ENCODE results near the gene SNCA.

Gene SNCA

GRCh38 chr4:89836897-89837384 lies at the start of gene SNCA:
Gene SNCA, minus strand, starts transcription at chr4:89837161. Its CDS starts 1,494 bp downstream, at chr4:89835667.
- Histone ChIP-seq H3K4me1 (peaks cover 25% of the 10 kb centered on the region), H3K9me3 (no peaks in the 10 kb centered on the region), H3K4me3 (peak within 1 kb of the TSS; percentile 55), H3K27me3 (ENCODE audit: low read depth) (no peaks in the 10 kb centered on the region), H3K36me3 (replicated peaks) (peaks cover 13% of the 10 kb centered on the region; the same call in 1 of the 2 replicates)
- in situ Hi-C loops (cut with MboI; ENCODE audit: low sequenced_read_pairs), result no loop called here
- DNase-seq (ENCODE audit: low spot score in 2 of 2), result peak; percentile 81 to 94

- Histone ChIP-seq H3K4me3 (no peak overlapping the region), H3K36me3 (replicated peaks) (no peaks in the 10 kb centered on the region), H3K9me3 (no peaks in the 10 kb centered on the region), H3K27me3 (ENCODE audit: low read depth) (no peaks in the 10 kb centered on the region), H3K4me1 (no peaks in the 10 kb centered on the region)
- in situ Hi-C loops (cut with MboI; ENCODE audit: low sequenced_read_pairs), result loop anchor here (25.0 kb wide), 1 partner anchor 392 kb away; no protein-coding TSS in a partner anchor
- no peak for DNase-seq (ENCODE audit: low spot score in 2 of 2)
Observed at GRCh38 chr4:89879215-89879614, 42.3 kb upstream of the SNCA start.

GRCh38 chr4:89878611-89879010 lies 41.6 kb upstream of the SNCA start:
- no peak for DNase-seq (ENCODE audit: low spot score in 2 of 2)
- H3K9me3 ChIP-seq, result no peaks in the 10 kb centered on the region
- H3K4me3 ChIP-seq, result no peak overlapping the region
- H3K27me3 ChIP-seq (ENCODE audit: low read depth), result no peaks in the 10 kb centered on the region
- no peaks in the 10 kb centered on the region for H3K4me1 ChIP-seq
- no peaks in the 10 kb centered on the region for H3K36me3 ChIP-seq (replicated peaks)
- in situ Hi-C loops (cut with MboI; ENCODE audit: low sequenced_read_pairs), result loop anchor here (25.0 kb wide), 1 partner anchor 391 kb away; no protein-coding TSS in a partner anchor

- Histone ChIP-seq H3K36me3 (replicated peaks) (no peaks in the 10 kb centered on the region), H3K4me3 (no peak overlapping the region), H3K9me3 (no peaks in the 10 kb centered on the region), H3K4me1 (no peaks in the 10 kb centered on the region), H3K27me3 (ENCODE audit: low read depth) (no peaks in the 10 kb centered on the region)
- no peak for DNase-seq (ENCODE audit: low spot score in 2 of 2)
- in situ Hi-C loops (cut with MboI; ENCODE audit: low sequenced_read_pairs), result loop anchor here (25.0 kb wide), 1 partner anchor 389 kb away; no protein-coding TSS in a partner anchor
Observed at GRCh38 chr4:89876548-89876947, 39.6 kb upstream of the SNCA start.

- no peaks in the 10 kb centered on the region for H3K4me1 ChIP-seq
- in situ Hi-C loops (cut with MboI; ENCODE audit: low sequenced_read_pairs), result no loop called here
- H3K9me3 ChIP-seq, result no peaks in the 10 kb centered on the region
- no peaks in the 10 kb centered on the region for H3K36me3 ChIP-seq (replicated peaks)
- no peak overlapping the region for H3K4me3 ChIP-seq
- H3K27me3 ChIP-seq (ENCODE audit: low read depth), result no peaks in the 10 kb centered on the region
- DNase-seq (ENCODE audit: low spot score in 2 of 2), result no peak
Observed at GRCh38 chr4:89871211-89871610, 34.2 kb upstream of the SNCA start.

- Histone ChIP-seq H3K9me3 (no peaks in the 10 kb centered on the region), H3K4me3 (no peak overlapping the region), H3K27me3 (ENCODE audit: low read depth) (no peaks in the 10 kb centered on the region), H3K4me1 (no peaks in the 10 kb centered on the region), H3K36me3 (replicated peaks) (no peaks in the 10 kb centered on the region)
- DNase-seq (ENCODE audit: low spot score in 2 of 2), result peak in 1 of 2 experiments; percentile 24
- in situ Hi-C loops (cut with MboI; ENCODE audit: low sequenced_read_pairs), result no loop called here
Observed at GRCh38 chr4:89868999-89869589, 32.1 kb upstream of the SNCA start.

- H3K9me3 ChIP-seq, result no peaks in the 10 kb centered on the region
- no peaks in the 10 kb centered on the region for H3K27me3 ChIP-seq (ENCODE audit: low read depth)
- H3K4me3 ChIP-seq, result no peak overlapping the region
- H3K36me3 ChIP-seq (replicated peaks), result no peaks in the 10 kb centered on the region
- in situ Hi-C loops (cut with MboI; ENCODE audit: low sequenced_read_pairs), result no loop called here
- H3K4me1 ChIP-seq, result no peaks in the 10 kb centered on the region
- no peak for DNase-seq (ENCODE audit: low spot score in 2 of 2)
Observed at GRCh38 chr4:89868276-89868675, 31.3 kb upstream of the SNCA start.

GRCh38 chr4:89863533-89863932 lies 26.6 kb upstream of the SNCA start:
- Histone ChIP-seq H3K4me1 (no peaks in the 10 kb centered on the region), H3K27me3 (ENCODE audit: low read depth) (no peaks in the 10 kb centered on the region), H3K4me3 (no peak overlapping the region), H3K9me3 (no peaks in the 10 kb centered on the region), H3K36me3 (replicated peaks) (no peaks in the 10 kb centered on the region)
- no peak for DNase-seq (ENCODE audit: low spot score in 2 of 2)
- in situ Hi-C loops (cut with MboI; ENCODE audit: low sequenced_read_pairs), result no loop called here

- H3K27me3 ChIP-seq (ENCODE audit: low read depth), result no peaks in the 10 kb centered on the region
- no peaks in the 10 kb centered on the region for H3K9me3 ChIP-seq
- in situ Hi-C loops (cut with MboI; ENCODE audit: low sequenced_read_pairs), result no loop called here
- no peaks in the 10 kb centered on the region for H3K4me1 ChIP-seq
- no peaks in the 10 kb centered on the region for H3K36me3 ChIP-seq (replicated peaks)
- no peak overlapping the region for H3K4me3 ChIP-seq
- no peak for DNase-seq (ENCODE audit: low spot score in 2 of 2)
Observed at GRCh38 chr4:89860971-89861370, 24.0 kb upstream of the SNCA start.

- in situ Hi-C loops (cut with MboI; ENCODE audit: low sequenced_read_pairs), result no loop called here
- Histone ChIP-seq H3K36me3 (replicated peaks) (no peaks in the 10 kb centered on the region), H3K4me3 (no peak overlapping the region), H3K27me3 (ENCODE audit: low read depth) (no peaks in the 10 kb centered on the region), H3K4me1 (no peaks in the 10 kb centered on the region), H3K9me3 (no peaks in the 10 kb centered on the region)
- DNase-seq (ENCODE audit: low spot score in 2 of 2), result no peak
Observed at GRCh38 chr4:89855236-89855635, 18.3 kb upstream of the SNCA start.

- no peak for DNase-seq (ENCODE audit: low spot score in 2 of 2)
- no peaks in the 10 kb centered on the region for H3K27me3 ChIP-seq (ENCODE audit: low read depth)
- H3K9me3 ChIP-seq, result no peaks in the 10 kb centered on the region
- in situ Hi-C loops (cut with MboI; ENCODE audit: low sequenced_read_pairs), result no loop called here
- no peaks in the 10 kb centered on the region for H3K4me1 ChIP-seq
- H3K36me3 ChIP-seq (replicated peaks), result no peaks in the 10 kb centered on the region
- H3K4me3 ChIP-seq, result no peak overlapping the region
Observed at GRCh38 chr4:89847571-89848325, 10.8 kb upstream of the SNCA start.

GRCh38 chr4:89839558-89839957 lies 2.6 kb upstream of the SNCA start:
- Histone ChIP-seq H3K4me3 (no peak overlapping the region), H3K4me1 (peaks cover 23% of the 10 kb centered on the region), H3K9me3 (no peaks in the 10 kb centered on the region), H3K27me3 (ENCODE audit: low read depth) (no peaks in the 10 kb centered on the region), H3K36me3 (replicated peaks) (peaks cover 3% of the 10 kb centered on the region; the same call in 1 of the 2 replicates)
- no peak for DNase-seq (ENCODE audit: low spot score in 2 of 2)
- in situ Hi-C loops (cut with MboI; ENCODE audit: low sequenced_read_pairs), result no loop called here

- DNase-seq (ENCODE audit: low spot score in 2 of 2), result peak; percentile 50 to 70
- no peaks in the 10 kb centered on the region for H3K9me3 ChIP-seq
- peak overlapping the region; percentile 55 for H3K4me3 ChIP-seq
- peaks cover 11% of the 10 kb centered on the region; the same call in 1 of the 2 replicates for H3K36me3 ChIP-seq (replicated peaks)
- H3K4me1 ChIP-seq, result peaks cover 25% of the 10 kb centered on the region
- no peaks in the 10 kb centered on the region for H3K27me3 ChIP-seq (ENCODE audit: low read depth)
- in situ Hi-C loops (cut with MboI; ENCODE audit: low sequenced_read_pairs), result no loop called here
Observed at GRCh38 chr4:89837993-89838390, 1.0 kb upstream of the SNCA start.

- peaks cover 25% of the 10 kb centered on the region for H3K4me1 ChIP-seq
- no peaks in the 10 kb centered on the region for H3K27me3 ChIP-seq (ENCODE audit: low read depth)
- in situ Hi-C loops (cut with MboI; ENCODE audit: low sequenced_read_pairs), result no loop called here
- peak overlapping the region; percentile 55 for H3K4me3 ChIP-seq
- DNase-seq (ENCODE audit: low spot score in 2 of 2), result peak; percentile 56 to 77
- no peaks in the 10 kb centered on the region for H3K9me3 ChIP-seq
- H3K36me3 ChIP-seq (replicated peaks), result peaks cover 13% of the 10 kb centered on the region; the same call in 1 of the 2 replicates
Observed at GRCh38 chr4:89837385-89837992, 528 bp upstream of the SNCA start.
